GDM1 (cell line): ENCODE data around the gene SLC15A5.

ENCODE experiments used
- DNase-seq: peaks from one replicate; lab custom pipeline; 2025; lab: John Stamatoyannopoulos, UW

SLC15A5 gene

DNA sequence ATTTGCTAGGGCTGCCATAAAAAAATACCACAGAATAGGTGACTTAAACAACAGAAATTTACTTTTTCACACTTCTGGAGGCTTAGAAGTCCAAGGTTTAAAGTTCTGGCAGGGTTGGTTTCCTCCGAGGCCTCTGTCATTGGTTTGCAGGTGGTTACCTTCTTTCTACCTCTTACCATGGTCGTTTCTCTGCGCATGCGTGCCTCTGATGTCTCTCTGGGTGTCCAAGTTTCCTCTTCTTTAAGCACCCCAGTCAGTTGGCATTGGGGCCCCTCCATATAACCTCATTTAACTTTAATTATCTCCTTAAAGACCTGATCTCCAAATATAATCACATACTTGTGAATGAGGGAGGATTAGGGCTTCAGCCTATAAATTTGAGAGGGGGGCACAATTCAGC, 103.2 kb downstream of the SLC15A5 start:
- DNase-seq, result no peak

DNA sequence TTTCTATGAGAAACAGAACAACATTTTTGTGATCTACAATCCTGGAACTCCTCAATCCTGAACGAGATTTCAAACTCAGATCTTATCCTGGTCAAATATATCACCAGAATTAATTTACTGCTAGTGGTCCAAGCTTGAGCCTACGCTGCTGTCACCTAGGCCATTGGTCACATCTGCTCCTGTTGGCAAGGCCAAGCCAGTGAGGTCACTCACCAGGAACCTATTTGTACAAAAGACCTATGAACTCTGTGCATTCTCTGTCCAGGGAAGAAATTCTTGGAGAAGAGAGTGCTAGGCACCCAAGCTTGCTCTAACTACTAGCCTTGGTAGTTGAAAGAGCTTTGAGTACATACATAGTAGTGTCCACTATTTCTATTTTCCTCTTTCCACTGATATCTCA, 106.1 kb downstream of the SLC15A5 start:
- no peak for DNase-seq

DNA sequence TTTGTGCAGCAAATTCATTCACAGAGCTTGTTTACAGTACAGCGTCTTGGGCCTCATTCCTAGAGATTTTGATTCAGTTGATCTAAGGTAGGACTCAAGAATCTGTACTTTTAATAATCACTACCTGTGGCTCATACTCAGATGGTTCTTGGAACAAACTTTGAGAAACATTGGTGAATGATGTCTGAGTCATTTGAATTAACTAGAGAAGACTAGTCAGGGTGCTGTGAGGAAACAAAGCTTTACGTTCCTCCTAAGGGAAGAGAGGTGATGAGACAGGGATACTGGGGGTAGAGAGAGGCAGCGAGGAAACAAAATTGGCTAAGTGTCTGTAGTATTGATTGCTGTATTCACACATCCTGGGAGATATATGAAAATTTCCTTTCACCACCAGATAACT, 109.4 kb downstream of the SLC15A5 start:
- DNase-seq, result no peak

DNA sequence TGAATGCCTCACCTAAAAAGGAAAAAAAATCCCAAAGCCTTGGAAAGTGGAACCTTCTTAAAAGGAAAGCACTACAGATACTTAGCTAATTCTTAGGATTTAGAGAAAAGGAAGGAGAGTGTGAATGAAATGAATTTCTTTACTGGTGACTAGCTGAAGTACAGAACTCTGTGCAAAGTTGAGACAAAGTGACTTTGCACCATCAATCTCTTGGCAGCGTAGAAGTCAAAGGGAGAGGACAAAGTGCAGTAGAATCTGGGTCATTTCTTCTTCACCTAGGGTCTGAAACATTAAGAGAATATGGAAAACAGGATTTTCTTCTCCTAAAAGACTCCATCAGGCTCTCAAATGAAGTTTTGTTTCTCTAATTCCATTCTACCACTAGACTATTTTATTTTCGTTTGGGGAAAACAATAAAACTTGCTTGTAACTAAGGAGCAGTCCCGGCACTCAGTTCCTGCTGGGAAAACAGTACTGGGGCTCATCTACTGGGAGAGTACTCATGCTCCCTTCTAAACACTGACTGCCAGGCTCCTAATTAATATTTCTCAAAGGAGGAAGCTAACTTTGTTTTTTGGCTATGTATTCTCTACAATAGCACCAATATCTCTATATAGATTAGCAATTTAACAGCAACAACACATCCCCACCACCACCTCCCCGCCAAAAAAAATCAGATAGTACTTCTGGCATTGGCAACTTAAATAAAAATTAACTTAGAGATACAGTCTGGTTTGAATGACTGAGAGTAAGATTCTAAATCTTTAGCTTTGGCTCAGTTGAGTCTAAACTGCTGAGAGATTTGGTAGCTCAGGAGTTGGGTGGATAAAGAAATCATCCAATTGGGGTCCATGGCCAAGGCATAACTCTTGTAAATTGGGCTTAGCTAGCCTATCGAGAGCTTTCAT, 110.7 kb downstream of the SLC15A5 start:
- no peak for DNase-seq

DNA sequence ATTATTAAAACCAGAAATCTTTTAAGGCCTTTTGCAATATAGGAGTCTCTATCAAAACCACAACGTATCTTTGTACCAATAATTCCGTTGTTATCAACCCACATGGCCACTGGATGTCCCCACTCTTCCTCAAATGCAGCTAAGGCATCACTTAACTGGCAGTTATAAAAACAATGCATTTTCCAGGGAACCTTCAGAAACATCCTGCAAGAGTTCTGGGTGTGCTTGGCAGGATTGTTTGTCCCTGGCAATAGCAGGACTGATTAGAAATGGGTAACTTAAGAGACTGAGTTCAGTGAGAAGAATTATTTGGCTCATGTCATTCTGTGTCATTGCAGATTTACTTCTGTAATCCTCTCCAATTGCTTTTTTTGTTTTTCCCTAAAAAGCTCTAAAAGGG, 112.0 kb downstream of the SLC15A5 start:
- no peak for DNase-seq

DNA sequence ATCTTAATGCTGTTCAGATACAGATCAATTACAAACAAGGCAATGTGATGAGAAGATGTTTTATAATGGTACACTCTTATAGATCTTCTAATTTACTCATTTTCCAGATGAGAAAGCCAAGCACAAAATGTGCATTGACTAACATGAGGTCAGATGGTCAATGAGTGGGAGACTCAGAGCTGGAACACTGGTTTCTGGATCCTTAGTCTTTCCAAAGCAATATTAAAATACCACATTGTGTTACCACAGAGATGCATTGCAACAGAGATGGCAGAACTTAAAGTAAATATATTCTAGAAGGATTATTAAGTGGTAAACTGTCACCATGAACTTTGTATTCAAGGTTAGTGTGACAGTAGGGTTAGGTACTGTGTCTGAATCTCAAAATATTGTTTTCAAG, 113.6 kb downstream of the SLC15A5 start:
- DNase-seq, result no peak

DNA sequence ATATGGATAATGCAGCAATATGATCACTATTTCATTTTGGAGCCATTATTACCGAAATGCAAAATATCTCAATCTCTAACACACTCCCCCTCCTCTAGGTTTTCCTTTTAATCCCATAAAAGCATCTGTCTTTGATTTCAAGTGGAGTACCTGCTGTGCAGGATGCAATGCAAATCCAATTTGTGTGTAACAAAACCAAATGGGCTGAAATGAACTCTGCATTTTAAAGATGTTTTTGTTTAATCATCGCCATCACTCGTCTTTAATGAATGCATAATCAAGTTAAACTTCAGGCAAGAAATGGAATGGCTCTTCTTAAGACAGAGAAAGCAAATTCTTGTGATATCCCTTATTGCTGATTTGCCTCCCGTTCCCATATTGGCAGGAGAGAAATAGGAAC, 114.3 kb downstream of the SLC15A5 start:
- DNase-seq, result no peak

DNA sequence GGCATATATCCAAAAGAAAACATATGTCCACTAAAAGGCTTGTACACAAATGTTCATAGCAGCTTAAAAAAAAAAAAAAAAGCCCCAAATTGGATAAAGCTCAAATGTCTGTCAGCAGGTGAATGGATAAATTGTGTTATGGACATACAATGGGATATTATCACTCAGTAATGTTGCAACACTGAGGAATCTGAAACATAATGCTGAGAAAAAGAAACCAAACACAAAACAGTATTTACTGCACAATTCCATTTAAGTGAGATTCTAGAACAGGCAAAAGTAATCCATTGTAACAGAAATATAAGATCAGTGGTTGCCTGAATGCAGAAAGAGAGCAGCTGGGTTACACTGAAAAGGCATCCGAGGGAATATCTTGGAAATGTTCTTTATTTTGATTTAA, 117.9 kb downstream of the SLC15A5 start:
- DNase-seq, result no peak

DNA sequence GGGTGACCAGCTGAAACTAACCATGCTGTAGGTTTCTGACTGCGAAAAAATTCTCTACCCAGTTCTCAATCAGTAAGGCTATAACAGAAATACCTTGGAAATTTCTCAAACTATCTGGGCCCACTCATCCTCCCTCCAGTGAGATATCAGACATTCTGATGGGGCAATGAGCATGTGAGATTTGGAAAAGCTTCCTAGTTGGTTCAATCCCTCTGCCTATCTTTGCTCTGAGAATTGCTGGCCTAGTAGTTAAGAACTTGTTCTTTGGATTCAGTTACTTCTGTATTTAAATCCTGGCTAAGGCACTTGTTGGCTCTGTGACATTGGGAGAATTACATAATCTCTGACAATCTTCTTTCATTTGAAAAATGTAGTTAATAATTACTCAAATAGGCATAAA, 119.4 kb downstream of the SLC15A5 start:
- no peak for DNase-seq

DNA sequence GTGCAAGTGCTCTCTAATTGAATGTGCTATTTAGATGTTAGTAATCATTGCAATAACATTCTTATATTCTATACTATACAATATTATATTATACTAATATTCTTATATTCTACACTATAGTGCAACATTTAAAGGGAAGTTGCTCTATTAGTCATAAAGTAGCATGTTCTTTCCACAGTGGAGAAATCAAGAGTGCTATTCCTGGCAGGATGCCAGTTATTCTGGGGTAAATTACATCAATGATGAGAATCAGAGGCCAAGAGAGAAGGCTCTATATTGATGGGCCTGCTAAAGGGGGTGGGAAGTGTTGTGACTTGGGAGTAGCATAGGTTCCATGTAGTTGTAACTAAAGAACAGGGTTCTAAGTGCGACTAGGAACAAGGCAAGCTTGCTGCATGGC, 121.5 kb downstream of the SLC15A5 start:
- no peak for DNase-seq

DNA sequence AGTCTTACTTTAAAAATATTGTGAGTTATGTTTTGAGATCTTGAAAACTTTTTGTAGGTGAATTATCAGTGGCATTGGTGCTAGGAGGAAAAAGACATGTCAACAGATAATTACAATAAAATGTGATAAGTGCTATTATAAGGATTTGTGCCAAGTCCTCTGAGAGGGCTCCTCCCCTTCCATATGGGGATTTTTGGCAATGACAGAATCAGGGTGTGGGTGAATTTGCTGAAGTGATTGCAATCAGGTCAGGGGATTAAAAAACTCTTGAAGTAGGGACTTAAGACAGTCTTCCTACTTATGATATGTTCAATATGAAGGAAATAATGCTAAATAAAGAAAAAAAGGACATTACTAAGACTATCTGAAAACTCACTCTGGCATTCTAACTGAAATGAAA, 122.5 kb downstream of the SLC15A5 start:
- no peak for DNase-seq

DNA sequence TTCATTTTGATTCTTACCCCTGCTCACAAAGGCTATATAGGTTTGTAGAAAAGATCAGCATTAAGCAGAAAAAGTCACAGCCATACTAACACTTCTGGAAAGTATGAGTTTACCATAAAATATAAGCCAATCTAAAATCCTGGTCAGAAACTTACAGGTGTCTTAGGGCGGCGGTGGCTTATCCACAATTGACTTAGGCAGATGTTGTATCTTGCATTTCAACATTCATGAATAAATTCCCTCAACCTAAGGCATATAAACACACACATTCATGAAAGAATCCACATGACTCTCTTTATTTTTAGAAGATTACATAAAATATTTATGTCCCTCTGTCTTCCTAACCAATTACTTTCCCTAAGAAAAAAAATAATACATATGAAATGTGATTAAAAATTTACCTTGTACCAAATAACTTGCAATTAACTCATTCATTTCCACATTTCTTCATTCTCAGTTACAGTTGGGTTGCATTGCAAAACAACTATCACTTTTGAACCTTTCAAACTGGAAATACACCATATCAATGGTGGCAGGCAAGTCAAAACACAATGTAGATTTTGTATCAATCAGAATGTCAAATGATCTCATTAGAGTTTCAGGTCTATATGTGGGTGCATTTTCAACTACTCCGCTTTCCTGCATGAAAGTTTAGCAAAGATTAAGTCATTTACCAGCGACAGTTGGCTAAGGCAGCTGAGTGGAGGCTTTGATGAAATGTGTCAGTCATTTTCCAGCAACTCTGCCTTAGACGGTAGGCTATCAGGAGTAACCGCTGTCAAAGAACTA, 124.4 kb downstream of the SLC15A5 start:
- no peak for DNase-seq

DNA sequence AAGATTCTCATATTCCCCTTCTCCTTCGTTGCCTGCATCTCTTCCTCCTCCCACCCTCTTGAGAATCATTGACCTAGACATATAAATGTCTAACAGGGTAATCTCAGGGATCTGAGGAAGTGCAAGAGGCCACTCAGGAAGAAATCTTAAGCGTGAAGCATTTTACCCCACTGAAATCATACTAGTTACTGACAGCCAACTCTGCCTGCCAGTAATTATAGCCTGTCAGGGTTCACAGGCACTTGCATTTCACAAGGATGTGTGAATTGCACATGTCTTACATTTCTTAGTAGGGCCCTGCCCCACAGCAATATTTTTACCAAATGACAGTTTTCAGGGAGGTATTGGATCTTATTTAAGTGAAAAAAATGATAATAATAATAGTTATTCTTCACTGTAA, 127.2 kb downstream of the SLC15A5 start:
- no peak for DNase-seq

DNA sequence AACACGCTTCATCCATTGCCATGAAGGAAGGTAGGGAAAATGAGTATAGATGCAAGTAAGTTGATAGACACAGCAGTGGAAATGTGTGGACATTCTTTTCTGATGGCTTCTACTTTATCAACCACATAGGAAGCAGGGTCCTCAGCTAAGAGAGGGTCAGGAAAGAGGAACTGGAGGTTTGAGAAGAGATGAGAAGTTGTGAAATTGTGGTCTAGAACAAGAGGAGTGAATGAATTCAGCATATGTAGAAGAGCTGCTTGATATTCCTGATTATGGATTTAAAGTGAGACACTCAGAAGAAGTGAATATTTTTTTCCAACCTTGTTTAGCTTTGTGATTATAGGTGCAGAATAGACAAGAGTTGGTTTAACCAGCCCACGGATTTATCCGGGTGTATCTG, 128.5 kb downstream of the SLC15A5 start:
- no peak for DNase-seq
